HEK293 (cell line): ENCODE results near the gene SPHK1.

Experiments
- ZNF391 ChIP-seq: fragments of 450-650 bp; formaldehyde crosslinking; IDR thresholded peaks from 2 replicates; pipeline ENCODE4 v1.5.1; 2016; ENCODE audit warnings: low read depth, missing biosample characterization, missing genetic modification characterization, borderline replicate concordance
- TF ChIP-seq, protein P1 (sequence below): fragments of 450-650 bp; formaldehyde crosslinking; IDR thresholded peaks from 2 replicates; pipeline ENCODE4 v1.5.1; 2017; ENCODE audit warnings: missing biosample characterization, mild to moderate bottlenecking, missing genetic modification characterization, moderate library complexity

DNA sequence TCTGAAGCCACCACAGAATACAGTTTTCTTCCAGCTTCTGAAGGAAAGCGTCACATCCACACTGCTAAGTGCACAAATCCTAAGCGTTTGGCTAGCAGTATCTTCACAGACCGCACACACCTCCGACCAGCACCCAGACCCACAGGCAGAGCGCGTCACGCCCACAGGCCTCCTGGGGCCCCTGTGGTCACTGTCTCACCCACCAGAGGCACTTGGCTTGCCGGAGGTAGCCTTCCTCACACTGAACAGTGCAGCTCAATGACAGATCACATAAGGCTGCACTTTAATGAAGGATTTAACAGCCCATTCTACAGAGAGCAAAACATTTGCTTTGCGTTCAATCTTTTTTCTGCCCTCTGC is 21.2 kb downstream of the SPHK1 start:
- TF ChIP-seq, protein P1, sequence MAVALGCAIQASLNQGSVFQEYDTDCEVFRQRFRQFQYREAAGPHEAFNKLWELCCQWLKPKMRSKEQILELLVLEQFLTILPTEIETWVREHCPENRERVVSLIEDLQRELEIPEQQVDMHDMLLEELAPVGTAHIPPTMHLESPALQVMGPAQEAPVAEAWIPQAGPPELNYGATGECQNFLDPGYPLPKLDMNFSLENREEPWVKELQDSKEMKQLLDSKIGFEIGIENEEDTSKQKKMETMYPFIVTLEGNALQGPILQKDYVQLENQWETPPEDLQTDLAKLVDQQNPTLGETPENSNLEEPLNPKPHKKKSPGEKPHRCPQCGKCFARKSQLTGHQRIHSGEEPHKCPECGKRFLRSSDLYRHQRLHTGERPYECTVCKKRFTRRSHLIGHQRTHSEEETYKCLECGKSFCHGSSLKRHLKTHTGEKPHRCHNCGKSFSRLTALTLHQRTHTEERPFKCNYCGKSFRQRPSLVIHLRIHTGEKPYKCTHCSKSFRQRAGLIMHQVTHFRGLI (tag by site-specific recombination) = no peak
- no peak for TF ChIP-seq ZNF391
